Measurements from ENCODE around the gene TIMP2.

DNA sequence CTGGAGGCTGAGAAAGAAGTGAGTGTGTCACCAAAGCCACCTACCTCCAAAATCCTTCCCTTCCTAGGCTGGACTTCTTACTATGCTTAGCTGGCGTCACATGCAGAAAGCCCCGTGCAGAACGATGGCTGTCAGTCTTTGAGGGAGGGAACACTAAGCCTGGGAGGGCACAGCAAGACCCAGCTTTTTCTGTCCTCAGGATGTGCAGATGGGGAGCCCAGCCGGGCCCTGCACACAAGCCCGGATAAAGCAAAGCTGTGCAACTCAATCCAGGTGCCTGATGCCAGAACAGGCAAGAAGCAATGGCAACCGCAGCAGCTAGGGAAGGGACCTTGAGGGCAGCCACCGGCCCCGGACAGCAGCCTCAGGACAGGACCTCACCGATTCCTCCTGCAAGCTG lies 70.7 kb downstream of the TIMP2 start:
- TF ChIP-seq, protein P1, sequence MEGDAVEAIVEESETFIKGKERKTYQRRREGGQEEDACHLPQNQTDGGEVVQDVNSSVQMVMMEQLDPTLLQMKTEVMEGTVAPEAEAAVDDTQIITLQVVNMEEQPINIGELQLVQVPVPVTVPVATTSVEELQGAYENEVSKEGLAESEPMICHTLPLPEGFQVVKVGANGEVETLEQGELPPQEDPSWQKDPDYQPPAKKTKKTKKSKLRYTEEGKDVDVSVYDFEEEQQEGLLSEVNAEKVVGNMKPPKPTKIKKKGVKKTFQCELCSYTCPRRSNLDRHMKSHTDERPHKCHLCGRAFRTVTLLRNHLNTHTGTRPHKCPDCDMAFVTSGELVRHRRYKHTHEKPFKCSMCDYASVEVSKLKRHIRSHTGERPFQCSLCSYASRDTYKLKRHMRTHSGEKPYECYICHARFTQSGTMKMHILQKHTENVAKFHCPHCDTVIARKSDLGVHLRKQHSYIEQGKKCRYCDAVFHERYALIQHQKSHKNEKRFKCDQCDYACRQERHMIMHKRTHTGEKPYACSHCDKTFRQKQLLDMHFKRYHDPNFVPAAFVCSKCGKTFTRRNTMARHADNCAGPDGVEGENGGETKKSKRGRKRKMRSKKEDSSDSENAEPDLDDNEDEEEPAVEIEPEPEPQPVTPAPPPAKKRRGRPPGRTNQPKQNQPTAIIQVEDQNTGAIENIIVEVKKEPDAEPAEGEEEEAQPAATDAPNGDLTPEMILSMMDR (conservative IDR thresholded peaks at IDR 0.05 in 1 of 2, IDR thresholded peaks at IDR 0.05 in 1 of 2; ENCODE audit: extremely low read depth in 1 of 2, insufficient read depth in 1 of 2, low read depth in 1 of 2, low read length in 2 of 2) = no peak
- no peak for TF ChIP-seq EZH2 (IDR thresholded peaks at IDR 0.05; ENCODE audit: borderline replicate concordance, low read length)
